ENCODE results near the gene SETBP1.

SETBP1 gene

DNA sequence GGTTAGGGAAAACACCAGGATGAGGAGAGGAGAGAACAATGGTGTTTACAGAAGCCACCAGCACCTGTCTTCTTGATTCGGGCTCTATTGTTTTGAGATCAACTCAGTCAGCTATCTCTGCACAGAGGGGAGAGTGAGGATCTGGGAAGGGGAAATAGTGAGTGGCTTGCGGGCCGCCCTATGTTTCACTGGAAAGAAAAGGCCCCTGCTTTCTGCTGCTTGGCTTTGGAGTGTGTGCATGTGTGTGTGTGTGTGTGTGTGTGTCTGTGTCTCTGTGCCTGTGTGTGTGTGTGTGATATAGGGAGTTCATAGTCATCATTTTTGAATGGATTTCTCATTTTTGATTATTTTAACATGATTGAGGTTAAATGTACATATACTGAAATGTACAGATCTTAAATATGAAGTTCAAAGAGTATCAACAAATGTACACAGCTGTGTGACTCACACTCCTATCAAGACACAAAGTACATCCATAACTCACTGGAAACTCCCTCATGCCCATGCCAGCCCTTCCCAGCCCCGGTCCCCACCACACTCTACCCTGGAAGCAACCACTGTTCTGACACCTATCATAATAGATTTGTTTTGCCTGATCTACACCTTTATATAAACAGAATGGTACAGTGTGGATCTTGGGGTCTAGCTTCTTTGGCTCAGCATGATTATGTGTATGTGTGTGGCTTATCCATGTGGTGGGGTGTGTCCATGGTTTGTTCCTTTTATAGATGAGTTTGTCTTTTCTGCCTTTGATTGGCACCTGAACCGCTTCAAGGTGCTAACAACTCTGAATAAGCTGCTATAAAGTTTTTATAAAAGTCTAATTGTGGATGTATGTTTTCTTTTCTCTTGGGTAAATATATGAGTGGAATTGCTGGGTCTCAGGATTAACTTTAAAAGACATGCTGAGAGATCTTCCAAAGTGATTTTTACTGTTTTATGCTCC is 258.3 kb downstream of the SETBP1 start:
- no peak for DNase-seq (ENCODE audit: low read depth)

DNA sequence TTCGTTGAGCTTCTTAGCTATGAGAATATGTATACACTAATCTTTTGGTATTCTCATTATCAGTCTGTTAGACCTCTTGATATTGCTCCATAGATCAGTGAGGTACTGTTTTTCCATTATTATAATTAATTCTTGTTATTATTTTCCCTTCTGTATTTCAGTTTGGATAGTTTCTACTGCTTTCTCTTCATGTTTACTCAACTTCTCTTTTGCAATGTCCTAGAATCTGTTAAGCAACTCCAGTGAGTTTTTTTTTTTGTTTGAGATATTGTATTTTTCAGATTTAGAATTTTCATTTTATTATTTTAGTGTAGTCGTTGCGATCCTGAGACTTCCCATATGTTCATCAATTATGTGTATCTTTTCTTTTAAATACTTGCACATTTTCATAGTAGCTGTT is 260.8 kb downstream of the SETBP1 start:
- DNase-seq (ENCODE audit: low read depth), result no peak

DNA sequence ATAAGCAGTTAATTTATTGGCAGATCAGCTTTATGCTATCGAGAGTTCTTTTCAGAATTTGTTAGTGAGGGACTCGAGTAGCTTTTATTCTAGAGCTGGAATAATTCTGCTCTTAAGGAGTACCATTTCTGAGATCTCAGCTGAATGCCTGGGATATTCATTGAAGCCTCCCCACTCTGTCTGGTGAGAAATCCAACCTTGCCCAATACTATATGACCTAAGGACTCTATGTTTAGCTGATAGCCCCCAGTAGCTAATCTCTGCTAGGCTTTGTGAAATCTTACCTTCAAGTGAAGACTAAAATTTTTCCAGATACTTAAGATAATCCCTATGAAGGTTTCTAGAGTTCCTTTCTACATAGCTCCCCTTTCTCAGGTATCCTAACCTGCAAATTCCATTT is 261.4 kb downstream of the SETBP1 start:
- DNase-seq (ENCODE audit: low read depth), result no peak

DNA sequence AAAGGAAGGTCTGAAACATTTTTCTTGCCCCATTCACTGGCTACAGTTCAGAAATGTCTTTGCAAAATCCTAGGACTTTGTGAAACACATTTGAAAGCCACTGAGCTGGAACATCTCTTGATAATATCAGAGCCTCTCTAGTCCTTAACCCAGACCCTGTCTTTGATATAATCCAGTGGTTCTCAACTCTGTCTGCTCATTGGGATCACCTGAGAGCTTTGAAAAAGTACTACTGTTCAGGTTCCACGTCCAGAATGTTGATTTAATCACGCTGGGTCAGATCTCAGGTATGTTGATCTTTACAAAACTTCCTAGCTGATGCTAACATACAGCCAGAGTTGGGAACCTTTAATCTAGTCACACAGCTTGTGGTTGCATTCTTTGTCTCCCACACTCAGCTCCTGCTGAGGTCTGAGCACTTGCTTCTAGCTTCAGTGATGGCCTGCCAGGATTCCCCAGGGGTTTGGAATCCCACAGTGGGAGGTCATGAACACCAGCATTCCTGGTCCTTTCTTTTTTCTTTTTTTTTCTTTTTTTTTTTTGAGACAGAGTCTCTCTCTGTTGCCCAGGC is 262.7 kb downstream of the SETBP1 start:
- DNase-seq (ENCODE audit: low read depth), result peak; percentile 26

DNA sequence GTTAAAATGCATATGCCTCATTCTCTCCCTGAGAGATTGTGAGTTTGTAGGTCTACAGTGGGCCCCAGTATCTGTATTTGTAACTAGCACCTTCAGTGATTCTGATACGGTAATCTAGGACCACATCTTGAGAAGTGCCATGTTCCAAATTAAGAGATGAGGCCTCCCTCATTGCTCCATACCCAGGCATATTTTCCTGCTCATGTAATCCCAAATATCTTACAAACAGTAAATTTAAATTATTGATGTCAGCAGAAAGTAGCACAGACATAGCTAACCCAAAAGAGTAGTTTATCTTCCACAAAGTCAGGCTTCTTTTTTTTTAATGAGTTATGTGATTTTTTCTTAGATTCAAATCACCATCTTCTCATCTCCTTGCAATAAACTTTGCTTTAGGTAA is 263.8 kb downstream of the SETBP1 start:
- DNase-seq (ENCODE audit: low read depth), result no peak

DNA sequence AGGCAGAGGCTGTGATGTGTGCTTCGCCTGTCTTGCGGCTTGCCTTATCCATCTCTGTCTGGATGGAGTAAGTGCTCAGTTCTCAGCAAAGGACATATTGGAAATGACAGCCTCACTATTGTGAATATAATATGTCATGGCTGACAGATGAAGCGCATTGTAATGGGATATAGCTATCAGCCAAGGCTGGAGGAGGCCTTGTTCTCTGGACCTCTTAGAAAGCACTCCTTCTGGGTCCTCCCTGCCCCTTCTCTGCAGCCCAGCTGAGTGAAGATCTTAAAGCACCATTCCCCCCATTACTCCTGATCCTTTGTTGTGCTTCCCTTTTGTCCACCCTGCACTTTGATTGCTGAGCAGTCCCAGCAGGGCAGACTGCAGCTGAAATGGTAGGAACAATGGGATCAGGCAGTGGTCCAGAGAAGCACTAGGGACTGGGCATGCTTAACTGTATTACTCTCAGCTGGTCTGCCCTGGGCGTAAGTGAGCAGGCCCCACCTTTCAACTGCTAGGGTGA is 265.3 kb downstream of the SETBP1 start:
- DNase-seq (ENCODE audit: low read depth), result no peak

DNA sequence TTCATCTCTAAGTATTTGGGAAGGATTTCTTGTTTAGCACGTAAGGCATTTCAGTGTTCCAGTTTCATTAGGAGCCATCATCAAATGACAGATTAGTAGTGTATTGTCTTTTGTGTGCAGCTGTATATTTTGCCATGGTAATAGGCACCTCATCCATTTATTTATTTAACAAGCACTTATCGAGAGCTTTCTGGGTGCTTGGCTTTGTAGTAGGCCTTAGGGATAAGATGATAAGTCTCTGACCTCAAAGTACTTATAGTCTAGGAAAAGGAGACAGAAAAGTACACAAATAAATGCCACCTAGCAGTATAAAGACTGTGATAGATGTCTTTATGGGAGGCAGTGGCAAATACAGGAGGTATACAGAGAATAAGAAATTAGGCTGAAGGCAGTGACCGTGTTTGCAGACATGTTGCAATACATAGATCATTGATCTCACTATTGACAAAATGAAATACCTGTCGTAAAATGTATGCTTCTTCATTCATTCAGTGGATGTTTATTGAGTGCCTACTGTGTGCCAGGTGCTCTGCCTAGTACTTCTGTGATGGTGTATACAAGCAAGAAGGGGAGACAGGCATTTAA is 265.9 kb downstream of the SETBP1 start:
- no peak for DNase-seq (ENCODE audit: low read depth)

DNA sequence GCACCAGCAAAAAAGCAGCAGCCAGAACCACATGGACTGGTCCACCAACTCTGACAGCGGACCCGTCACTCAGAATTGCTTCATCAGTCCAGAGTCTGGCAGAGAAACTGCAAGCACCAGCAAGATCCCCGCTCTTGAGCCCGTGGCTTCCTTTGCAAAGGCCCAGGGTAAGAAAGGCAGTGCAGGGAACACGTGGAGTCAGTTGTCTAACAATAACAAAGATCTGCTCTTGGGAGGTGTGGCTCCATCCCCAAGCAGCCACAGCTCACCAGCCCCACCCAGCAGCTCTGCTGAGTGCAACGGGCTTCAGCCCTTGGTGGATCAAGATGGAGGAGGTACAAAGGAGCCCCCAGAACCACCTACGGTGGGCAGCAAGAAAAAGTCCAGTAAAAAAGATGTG is 269.3 kb downstream of the SETBP1 start:
- no peak for DNase-seq (ENCODE audit: low read depth)

DNA sequence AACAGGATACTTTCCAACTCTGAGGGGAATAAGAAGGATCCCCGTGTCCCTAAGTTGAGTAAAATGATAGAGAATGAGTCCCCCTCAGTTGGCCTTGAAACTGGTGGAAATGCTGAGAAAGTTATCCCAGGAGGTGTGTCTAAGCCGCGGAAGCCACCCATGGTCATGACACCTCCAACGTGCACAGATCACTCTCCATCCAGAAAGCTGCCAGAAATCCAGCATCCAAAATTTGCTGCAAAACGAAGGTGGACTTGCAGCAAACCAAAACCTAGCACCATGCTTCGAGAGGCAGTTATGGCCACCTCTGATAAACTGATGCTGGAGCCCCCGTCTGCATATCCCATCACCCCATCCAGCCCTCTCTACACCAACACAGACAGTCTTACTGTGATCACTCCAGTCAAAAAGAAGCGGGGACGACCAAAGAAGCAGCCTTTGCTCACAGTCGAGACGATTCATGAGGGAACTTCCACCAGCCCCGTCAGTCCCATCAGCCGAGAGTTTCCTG is 270.1 kb downstream of the SETBP1 start:
- no peak for DNase-seq (ENCODE audit: low read depth)

DNA sequence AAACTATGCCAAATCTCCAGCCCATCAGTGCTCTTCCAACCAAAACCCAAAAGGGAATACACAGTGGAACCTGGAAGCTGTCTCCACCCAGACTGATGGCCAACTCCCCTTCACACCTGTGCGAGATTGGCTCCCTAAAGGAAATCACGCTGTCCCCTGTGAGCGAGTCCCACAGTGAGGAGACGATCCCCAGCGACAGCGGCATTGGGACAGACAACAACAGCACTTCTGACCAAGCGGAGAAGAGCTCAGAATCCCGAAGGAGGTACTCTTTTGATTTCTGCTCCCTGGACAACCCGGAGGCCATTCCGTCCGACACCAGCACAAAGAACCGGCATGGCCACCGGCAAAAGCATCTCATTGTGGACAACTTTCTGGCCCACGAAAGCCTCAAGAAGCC is 271.1 kb downstream of the SETBP1 start:
- DNase-seq (ENCODE audit: low read depth), result no peak

DNA sequence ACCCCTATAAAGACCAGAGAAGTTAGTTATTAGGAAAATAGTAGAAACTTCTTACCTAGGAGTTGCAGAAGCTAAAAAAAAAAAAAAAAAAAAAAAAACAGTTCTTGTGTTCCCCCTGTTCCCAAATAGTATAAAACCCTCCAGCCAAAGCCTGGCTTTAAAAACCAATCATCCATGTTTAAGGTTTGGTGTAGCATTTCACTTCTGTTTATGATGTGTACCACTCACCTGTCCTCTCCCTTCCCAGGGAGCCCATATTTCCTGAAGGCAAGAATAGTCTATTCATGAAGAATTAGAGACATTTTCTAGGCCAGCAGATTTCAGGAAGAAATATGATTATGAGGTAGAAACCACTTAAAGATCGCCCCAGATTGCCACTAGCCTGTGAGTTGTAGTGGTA is 273.6 kb downstream of the SETBP1 start:
- DNase-seq (ENCODE audit: low read depth), result no peak

DNA sequence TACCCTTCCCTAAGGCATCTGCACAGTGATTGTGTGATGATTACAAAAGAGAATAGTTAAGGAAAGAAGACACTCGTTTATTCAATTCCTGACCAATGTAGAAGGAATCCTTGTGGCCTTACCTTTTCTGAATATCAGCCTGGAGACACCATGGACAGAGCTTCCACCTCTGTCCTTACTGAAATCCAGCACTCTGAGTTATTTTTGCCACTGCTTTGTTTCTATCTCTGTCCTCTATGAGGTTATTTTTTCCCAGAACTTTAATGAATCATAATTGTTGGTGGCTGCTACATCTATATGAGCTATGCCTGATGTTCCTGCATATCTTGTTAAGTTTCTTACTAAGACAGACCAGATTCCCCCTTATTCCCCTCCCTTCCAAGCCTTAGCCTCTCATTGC is 275.1 kb downstream of the SETBP1 start:
- DNase-seq (ENCODE audit: low read depth), result no peak

DNA sequence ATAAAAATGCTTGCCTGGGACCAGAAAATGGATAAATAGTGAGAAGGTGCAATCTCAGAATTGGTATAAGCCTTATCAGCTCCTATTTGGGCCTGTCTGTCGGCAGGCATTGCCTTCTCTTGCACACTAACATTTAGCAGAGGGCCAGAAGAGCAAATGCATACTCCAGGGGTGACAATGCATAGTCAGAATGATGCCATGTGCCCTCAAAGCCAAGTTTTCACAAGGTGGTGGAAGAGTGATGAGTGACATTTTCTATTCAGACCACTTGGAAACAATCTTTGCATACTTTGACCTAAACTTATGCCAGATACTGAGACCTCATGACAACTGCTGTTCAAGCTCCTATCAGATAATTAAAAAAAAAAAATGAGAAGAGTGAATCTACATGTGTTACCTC is 276.3 kb downstream of the SETBP1 start:
- no peak for DNase-seq (ENCODE audit: low read depth)

DNA sequence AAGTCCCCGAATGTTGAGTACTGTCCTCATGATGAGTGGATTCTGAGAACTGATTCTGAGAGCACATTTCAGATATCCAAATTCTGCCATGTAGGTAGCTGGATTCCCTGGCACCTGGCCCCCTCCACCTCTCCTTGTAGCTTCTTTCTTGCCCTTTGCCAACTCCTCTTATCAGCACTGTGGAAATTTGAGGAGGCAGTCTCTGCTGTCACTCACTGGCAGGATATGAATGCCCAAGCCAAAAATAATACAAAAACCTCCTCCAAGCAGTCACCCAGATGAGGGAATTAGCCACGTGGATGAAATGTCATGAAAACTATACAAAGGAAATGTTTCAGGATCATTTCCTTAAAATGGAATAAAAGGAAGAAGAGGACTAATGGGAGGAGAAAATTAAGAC is 276.8 kb downstream of the SETBP1 start:
- DNase-seq (ENCODE audit: low read depth), result no peak

DNA sequence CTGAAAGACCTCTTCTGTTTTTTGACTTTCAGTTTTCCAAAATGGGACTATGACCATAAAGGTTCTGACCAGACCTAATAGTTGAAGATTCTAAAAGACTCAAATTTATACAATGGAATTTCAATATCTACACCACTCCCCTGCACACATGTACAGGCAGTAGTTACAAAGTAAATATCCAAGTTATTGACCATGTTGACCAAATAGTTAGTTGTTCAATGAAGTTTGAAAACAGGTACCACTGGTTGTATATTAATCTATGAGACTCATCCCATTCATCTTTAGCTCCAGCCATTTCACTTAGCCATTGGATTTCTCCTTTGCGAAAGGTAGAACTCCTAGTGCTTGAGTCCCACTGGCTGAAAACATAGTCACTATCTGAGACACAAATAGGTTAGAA is 277.4 kb downstream of the SETBP1 start:
- no peak for DNase-seq (ENCODE audit: low read depth)

DNA sequence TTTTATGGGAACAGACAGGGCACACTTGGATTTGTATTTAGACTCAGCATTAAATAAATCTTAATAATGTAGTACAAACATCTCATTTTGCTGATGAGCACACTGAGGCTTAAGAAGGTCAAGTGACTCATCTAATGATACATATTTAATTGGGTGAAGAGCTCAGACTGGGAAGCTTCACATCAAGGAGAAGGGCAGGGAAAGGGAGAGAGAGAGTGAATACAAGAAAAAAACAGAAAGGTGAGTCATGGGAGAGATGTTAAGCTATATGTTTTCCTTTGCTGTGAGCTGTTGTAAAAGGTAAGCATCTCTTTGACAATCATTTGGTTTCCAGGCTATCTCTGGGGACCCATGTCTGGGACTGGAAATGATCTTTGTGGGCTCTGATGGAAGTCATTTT is 277.8 kb downstream of the SETBP1 start:
- no peak for DNase-seq (ENCODE audit: low read depth)

DNA sequence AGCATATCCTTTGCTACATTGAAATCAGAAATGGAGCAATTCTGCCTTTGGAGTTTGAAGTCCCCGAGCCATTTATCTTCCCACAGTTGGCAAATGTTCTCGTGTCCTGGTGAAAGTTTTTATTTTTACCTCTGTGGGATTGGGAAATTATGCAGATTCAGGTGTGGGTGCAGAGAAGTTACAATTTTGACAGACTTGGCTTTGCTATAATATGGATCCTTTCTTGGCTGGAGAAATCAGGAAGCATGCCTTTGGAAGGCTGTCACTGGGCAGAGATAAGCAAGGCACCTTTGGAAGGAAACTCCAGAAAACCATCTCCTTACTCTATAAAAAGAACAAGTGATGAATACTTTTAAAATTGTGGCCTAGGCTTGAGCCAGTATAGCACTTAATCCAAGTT is 278.3 kb downstream of the SETBP1 start:
- no peak for DNase-seq (ENCODE audit: low read depth)

DNA sequence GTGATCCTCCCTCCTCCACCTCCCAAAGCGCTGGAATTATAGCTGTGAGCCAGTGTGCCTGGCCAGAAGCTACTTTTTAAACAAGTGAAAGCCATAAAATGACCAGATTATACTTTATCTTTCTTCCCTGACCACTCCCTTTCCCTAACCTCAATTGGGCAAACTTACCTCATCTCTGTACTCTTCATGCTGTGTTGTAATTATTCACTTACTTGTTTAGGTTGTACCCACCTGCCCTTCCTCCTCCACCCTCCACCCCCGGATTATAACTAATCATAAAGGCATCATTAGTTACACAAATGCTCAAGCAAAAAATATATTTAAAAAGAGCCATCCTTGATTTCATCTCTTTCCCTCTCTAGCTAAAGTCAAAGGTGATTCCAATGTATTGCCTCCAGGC is 279.9 kb downstream of the SETBP1 start:
- no peak for DNase-seq (ENCODE audit: low read depth)

DNA sequence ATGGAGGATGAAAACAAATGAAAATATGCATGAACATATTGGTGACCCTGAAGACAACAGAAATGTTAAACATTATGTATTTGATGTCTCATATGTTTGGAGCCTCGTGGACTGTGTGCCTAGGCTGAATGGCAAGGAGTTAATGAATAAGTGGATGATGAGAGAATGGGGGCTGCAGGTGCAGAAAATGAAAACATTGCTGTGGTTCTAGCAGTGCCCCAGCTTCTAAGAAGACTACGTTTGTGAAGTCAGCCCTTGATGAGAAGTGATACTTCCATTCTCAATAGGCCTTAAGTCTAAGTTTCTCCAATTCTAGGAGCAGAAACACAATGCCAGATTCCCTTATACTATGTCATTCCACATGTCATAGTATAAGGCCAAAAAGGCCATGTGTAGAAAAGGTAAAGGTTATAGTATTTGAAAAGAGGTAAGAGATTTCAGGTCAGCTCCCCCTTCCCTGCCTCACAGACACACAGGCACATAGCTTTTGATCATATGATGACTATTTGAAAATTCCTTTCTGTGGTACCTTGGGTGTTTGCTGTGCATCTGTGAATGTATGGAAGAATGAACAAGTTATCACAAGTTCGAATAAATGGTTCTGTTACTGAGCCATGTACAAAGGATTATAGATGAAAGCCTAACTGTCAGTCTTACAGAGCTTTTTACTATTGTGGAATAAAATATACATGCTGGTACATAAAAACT is 280.8 kb downstream of the SETBP1 start:
- no peak for DNase-seq (ENCODE audit: low read depth)

DNA sequence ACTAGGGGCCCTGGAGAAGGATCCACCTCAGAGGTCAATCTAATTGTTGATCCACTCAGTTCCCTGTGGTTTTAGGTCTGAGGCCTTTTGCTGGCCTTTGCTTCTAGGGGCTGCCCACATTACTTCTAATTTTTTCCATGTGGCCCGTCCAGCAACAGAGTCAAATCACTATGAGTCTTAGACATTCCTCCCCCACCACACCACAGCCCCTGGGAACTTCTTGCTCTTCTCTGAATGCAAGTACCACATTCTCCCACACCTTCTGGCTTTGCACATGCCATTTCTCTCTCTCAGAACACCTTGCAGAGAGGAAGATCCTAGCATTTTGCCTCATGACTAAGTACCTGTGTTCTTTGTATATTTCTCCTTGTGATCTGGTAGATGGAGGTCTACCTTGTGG is 286.9 kb downstream of the SETBP1 start:
- DNase-seq (ENCODE audit: low read depth), result no peak

DNA sequence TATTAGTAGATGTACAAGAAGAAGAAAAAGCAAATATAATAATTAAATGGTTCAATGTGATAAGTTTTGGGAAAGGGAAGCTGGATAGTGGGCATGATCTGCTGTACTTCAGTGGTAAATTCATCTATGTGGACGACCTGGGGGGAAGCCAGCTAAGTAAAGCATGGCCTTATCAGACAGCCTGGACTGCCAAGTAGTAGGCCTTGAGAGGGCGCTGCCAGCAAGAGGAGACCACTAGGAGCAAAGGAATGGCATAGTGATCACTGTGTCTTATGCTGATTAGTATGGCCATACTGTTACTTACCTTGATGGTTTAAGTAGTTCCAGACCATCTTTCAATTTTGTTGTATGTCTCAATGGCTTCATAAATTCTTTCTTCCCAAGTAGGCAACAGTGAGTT is 287.6 kb downstream of the SETBP1 start:
- DNase-seq (ENCODE audit: low read depth), result no peak

DNA sequence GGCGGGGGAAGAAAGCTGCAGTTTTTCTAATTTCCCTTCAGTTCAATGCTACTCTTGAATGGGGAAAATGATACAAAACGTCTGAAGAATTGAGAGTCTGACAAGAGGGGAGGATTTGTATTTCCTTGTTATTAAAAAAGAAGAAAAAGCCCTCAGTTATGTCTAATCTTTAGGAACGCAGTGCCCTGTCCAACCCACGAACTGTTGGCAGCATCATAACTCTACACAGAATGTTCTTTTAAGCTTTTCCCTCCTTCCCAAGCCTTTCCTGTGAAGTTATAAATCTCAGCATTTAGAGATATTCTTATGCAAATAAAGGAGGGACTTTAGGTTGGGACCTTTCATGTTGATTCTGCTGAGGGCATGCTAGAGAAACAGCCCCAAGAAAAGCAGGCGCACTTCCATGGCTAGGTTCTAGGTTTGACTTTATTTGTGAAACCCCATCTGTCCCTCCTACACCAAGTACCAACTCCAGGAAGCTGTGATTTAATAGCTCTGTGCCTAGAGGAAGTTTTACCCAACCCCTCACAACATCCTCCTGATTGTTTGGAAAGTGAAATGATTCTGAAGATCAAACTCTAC is 288.6 kb downstream of the SETBP1 start:
- DNase-seq (ENCODE audit: low read depth), result no peak
